Hindlimb muscle (tissue), 1 donor: ENCODE measurements around the gene APOBEC3H. TPM values are rescaled to one million over a fixed set of nuclear protein-coding genes. Genes with fewer than 3 reads are reported as not detected.

Source experiments
- DNase-seq: peaks from one replicate; pipeline ENCODE4 v3.0.0-alpha.2; 2013
- polyA plus RNA-seq: library from polyadenylated mRNA; unstranded; fragments of 120-200 nt; gene quantifications from one replicate; pipeline ENCODE4 v1.2.1, GENCODE V29; 2013; ENCODE audit not compliant: insufficient read length

APOBEC3H gene
- polyA plus RNA-seq, 1 donor, result not detected

DNA sequence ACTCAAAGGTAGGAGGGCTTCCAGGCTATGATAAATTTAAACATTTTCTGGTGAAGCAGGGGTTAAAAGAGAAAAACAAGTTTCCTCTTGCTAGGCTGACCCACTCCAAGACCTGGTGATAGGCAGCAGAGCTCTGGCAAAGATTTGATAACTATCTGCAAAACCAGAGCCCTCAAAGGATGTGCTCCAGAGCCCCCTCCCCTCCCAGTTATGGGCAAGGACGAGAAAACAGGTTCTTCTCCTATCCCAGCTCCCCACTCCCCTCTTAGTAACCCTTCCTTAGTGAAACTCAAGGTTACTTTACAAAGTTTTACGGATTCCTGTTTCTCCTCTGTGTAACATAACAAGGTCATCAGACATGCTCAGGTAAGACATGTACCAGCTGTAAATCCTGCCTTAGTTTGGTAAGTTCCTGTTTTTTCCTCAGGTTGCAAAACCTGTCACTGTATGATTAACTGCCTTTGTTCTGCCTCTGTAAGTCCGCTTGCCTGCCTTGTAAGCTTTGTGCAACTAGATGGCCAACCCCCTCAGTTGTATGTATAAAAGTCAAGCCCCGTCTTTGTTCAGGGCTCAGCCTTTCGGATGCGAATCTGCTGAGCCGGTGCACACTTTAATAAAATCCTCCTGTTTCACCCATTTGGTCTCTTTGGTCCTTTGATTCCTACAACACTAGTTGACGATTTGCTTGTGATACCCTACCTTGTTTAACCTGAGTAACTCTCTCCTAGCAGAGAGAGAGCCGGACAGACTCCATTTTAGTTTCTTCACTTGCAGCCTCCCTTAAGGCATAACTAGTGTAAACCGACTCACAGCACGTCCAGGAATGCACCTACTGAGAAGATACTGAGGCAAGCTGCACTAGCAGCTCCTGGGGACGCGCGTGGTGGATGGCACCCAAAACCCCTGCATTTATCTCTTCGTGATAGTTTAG lies 13.9 kb downstream of the APOBEC3H start:
- DNase-seq, result no peak

DNA sequence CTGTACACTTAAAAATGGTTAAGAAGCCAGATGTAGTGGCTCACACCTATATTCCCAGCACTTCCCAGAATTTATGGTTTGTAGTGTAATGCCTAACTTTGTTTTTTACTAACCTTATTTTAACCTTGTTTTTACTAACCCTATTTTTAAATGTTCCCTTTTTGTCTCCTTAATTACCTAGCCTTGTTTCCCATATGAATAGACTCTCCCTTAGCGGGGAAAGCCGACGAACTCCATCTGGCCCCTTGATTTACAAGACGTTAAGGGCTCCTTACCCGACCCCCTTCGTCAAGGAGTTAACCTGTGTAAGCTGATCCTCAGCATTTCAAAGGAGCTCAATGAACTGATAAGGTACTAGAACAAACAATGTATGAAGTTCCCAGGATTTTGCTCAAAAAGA lies 17.1 kb downstream of the APOBEC3H start:
- no peak for DNase-seq

DNA sequence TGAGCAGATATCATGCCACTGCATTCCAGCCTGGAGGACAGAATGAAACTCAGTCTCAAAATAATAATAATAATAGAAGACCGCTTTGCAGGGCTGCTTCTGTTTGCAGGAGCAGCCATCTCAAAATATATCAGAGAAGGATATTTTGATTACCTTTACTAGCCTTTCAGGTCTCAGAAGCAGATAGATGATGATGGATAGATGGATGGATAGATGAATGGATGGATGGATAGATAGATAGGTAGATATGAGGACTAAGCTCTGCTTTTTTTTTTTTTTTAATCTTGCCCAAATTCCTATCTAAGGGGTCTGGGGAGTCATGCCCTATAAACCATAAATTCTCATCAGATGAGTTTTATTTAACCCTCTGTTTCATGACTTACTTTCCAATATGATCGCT lies 18.5 kb downstream of the APOBEC3H start:
- DNase-seq, result no peak

DNA sequence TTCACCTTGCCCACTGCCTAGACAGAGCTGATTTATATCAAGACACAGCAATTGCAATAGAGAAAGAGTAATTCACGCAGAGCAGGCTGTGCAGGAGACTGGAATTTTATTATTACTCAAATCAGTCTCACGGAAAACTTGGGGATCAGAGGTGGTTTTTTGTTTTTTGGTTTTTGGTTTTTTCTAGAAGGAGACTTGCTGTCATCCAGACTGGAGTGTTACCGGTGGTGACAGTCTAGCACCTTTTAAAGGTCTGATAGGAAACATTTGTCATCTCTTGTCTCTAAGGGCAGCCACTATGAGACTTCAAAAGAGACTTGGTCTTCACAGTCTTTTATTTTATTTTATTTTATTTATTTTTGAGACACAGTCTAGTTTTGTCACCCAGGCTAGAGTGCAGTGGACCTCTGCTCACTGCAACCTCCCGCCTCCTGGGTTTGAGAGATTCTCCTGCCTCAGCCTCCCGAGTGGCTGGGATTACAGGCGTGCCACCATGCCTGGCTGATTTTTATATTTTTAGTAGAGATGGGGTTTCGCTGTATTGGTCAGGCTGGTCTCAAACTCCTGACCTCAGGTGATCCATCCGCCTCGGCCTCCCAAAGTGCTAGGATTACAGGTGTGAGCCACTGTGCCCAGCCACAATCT lies 19.1 kb downstream of the APOBEC3H start:
- DNase-seq, result no peak

DNA sequence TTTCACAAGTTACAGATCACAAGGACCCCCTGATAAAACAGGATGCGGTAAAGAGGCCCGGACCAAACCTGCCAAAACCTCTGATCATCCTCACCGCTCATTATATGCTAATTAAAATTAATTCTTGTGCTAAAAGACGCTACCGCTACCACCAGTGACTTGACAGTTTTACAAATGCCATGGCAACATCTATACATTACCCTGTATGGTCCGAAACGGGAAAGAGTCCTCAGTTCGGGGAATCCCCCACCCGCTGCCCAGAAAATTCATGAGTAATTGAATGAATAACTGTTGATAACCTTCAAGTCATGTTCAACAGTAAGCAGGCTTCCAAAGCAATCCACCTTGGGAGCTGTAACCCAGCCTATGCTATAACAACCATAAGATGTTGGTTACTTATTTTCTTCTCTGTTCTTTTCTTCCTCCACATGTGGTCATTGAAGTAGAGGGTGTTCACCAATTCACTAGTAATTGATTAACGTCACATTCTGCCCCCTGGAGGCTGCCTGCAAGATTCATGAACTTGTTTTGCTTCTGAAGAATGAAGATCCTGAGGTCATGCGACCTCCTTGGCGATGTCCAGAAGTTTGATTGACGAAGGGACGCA lies 20.6 kb downstream of the APOBEC3H start:
- peak; percentile 34 for DNase-seq

DNA sequence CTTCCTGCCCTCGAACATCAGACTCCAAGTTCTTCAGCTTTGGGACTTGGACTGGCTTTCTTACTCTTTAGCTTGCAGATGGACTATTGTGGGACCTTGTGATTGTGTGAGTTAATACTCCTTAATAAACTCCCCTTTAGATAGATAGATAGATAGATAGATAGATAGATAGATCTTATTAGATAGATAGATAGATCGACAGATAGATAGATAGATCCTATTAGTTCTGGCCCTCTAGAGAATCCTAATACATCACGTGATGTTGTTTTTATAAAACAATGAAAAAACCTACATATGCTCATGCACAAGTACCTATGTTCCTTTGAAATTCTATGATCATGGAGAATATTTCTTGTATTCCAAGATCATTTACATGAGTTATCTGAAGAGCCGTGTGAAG lies 23.9 kb downstream of the APOBEC3H start:
- DNase-seq, result no peak

DNA sequence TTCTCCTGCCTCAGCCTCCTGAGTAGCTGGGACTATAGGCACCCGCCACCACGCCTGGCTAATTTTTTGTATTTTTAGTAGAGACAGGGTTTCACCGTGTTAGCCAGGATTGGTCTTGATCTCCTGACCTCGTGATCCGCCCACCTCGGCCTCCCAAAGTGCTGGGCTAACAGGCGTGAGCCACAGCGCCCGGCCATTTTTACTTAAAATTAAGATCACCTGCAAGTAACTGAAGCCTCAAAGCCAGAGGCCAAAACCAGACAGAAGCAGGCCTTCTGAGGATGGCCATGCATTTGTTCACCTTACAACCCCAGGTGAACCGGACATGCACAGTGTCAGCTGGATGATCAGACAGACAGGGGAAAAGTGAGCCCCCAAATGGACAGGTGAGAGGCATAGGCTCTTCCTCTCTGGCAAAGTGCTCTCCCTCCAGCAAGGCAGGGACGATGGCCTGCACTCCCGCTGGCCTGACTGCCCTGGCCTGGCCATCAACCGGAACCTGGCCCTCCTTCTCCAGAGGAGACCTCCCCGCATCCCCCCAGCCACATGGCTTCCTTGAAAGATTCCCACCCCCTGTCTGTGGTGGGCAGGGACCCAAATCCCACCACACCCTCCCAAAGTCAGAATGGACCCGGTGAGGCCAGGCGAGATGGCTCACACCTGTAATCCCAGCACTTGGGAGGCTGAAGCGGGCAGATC lies 25.9 kb downstream of the APOBEC3H start:
- no peak for DNase-seq

DNA sequence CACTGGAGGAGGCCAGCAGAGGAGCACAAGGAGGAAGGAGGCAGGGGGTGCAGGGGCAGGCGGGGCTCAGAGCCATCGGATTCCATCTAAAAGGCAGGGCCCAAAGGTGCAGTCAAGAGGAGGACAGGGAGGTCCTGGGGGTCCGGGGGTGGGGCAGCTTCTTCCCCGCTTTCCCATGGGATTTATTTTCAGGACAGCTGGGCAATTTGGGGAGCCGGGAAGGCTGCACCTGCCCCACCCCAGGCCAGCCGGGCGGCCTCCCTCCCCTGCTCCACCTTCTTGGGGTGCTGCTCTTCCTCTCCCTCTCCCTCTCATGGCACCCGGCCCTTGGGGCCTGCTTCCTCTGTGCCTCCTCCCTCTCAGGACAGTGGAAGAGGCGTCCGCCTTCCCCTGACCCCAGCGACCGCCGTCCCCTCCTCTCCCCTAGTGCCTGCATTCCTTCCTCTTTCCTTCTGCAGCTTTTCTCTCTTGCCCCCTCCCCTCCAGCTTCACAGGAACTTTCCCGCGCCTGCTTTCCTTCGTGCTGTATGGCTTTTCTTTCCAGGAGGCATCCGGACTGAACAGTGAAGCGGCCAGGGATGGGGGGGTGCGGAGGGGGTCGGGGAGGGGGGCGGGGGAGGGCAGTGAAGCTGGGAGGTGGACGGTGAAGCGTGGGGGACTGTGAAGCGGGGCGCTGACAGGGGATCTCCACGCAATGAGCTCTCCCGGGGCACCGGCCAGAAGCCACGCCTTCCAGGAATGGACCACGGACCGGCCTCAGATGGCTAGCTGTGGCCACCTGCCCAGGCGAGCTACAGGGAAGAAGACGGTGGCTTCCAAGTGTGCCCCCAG lies 26.9 kb downstream of the APOBEC3H start:
- no peak for DNase-seq

DNA sequence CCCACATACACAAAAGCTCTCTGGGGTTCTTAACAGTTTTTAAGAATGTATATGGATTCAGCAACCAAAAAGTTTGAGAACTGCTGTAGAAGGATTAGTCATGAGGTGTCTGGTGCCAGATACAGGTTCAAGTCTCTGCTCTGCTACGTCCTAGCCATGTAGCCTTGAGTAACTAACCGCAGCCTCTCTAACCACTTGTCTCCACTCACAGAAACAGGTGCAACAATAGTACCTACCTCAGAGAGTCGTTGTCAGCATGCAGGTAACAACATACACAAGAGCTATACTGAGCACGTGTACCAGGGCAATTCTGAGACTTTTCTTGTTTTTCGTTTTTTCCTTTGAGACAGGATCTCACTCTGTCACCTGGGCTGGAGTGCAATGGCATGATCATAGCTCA lies 28.6 kb downstream of the APOBEC3H start:
- no peak for DNase-seq

DNA sequence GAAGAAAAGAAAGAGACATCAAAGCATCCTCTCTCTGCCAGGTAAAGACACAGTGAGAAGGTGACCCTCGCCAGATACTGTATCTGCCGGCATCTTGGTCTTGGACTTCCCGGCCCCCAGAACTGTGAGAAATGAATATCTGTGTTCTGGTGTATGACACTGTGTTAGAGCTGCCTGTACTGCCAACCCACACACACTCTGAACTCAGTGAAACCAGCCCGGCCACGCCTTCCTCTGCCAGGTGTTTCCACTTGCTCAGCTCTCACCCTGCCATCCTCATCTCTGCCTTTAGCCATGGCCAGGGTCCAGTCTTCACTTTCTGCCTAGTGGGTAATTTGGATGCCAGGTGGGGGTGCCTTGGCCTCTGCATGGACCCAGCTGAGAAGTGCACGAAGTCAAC lies 31.5 kb downstream of the APOBEC3H start:
- no peak for DNase-seq

DNA sequence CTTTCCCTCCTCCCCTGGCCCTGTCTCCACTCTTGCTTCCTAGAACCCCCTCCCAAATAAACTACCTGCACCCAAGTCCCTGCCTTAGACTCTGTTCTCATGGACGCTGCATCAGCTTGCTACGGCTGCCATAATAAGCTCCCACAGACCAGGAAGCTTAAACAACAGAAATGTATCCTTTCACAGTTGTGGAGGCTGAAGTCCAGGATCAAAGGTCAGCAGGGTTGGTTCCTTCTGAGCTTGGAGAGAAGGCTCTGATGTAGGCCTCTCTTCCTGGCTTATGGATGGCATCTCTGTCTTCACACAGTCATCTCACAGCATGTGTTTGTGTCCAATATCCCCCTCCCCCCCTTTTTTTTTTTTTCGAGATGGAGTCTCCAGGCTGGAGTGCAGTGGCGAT lies 32.0 kb downstream of the APOBEC3H start:
- DNase-seq, result no peak

DNA sequence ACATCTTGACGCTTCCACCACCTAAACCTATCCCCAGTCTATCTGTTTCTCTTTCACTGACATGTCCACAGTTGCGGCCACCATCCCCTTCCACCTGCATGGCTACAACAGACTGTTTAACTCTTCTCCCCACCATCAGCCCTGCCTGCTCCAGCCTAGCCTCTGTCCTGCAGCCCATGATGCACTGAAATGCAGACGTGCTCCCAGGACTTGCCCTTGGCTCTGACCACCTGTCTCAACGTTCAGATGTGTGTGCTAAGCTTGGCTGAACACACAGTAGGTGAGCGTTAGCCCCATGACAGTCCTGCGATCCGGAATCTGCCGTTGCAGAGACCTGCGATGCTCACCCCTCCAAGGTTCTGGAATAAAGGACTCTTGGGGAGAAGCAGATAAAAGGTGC lies 32.7 kb downstream of the APOBEC3H start:
- no peak for DNase-seq

DNA sequence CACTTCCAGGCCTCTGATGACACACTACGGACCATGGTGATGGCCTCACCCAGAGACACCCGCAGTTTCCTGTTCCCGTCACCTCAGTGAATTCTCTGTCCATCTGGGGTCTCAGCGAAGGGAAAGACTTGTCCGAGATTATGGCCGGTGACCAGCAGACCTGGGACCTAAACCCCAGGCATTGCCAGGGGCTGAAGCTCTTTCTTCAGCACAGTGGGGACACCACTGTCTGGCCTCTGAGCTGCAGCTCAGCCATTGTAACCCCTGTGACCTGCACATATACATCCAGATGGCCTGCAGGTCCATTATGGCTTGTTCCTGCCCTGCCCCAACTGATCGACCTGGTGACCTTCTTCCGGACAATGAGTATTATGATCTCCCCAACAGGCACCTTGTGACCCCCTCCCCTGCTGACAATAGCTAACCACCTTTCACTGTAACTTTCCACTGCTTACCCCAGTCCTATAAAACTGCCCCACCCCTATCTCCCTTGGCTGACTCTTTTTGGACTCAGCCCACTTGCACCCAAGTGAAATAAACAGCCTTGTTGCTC lies 33.2 kb downstream of the APOBEC3H start:
- no peak for DNase-seq

DNA sequence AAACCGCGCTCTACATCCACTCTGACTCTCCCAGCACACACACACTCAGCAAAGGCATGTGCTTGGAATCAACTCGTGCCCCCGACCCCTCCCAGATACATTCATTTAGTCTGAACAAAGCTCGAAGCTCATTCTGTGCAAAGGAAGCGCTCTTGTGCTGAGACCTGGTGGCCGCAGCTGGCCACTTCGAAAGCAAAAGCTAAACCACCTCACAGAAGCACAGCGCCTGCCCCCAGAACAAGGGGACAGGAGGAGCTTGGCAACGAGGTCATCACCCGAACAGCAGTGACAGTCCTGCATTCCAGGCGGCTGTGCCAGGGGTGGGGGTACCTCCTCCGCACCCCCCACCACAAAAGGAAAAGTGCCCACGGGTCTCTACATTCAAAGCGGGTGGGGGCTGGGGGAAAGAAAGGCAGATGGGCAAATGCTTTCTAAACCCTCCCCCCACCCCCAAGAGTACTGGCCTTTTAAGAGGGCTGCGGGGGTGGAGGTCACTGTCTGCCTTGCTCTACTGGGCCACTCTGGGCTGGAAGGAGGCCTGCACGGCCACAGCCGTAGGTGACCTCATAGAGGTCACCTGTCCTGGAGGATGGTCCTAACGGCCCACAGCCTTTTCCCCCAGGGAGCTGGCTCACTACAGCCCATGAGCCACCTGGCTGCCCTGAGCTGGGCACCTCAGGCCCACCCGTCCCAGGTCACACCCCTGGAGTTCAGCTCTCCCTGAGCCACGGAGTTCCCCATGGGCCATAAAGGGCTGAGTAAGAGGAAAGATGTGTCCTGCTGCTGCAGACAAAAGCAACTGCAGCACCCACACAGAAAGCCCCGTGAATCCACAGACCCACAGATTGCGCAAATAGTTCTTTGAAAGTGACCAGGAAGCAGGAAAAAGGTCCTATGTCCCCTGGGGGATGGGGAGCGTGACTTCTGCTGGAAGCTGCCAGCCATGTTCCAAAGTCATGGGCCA lies 34.1 kb downstream of the APOBEC3H start:
- no peak for DNase-seq

DNA sequence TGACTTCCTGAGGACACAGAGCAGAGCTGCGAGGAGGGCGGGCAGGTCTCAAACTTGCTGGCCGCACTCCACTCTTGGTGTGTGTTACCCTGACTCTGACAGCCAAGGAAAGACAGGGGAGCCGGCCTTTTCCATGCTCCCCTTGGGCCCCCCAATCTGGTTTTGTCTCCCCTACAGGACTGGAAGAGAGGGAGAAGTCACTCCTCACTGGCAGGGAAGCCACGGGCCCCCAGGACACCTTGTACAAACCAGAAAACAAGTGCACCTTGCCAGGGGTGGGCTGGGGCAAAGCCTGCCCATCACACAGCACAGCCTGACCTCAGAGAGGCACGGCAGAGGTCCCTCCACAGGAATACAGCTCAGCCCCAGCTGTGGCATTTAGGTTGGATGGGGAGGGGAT lies 35.2 kb downstream of the APOBEC3H start:
- DNase-seq, result no peak

DNA sequence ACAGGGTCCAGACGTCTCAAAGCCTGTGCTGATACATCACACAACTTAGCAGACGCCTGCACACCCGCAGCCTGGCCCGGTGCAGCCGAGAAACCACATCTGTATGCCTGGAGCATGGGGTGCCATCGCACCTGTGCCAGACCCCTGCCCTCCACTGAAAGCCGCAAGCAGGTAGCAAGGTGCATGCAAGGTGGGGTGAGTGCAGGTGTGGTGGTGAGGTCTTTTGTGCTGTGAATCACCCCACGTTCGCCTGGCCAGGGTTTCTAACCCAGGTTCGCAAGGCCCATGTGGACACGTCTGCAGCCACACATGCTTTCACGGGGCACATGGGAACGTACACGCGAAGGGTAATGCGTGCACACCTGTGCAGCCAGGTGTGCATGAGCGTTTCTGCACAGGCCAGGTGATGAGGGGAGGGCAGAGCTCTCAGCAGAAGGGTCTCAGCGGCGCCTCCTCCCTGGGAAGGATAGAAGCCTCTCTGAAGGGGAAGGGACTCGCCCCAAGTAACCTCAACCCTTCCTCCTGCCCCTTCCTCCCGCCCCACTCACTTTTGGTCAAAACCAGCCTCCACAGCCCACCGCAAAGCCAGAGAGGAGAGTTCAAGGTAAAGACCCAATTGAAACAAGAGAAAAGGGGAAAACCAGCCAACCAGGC lies 36.0 kb downstream of the APOBEC3H start:
- DNase-seq, result no peak

DNA sequence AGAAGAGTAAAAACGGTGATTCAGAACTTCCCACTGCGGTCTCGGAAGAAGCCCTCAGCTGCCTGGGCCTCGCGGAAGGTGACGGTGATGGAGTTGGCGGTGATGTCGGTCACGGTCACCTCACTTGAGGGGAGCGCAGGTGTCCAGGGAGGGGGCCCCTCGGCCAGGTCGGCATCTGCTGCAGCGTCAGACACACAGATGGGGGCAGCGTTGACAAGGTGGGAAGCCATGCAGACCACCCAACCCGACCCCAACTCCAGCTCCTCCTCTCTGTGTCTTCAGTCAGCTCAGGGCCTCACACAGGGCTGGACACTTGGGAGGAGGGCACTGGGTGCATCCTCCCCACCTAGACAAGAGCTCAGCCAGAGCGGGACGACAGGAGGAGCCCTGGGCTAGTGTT lies 36.8 kb downstream of the APOBEC3H start:
- no peak for DNase-seq

DNA sequence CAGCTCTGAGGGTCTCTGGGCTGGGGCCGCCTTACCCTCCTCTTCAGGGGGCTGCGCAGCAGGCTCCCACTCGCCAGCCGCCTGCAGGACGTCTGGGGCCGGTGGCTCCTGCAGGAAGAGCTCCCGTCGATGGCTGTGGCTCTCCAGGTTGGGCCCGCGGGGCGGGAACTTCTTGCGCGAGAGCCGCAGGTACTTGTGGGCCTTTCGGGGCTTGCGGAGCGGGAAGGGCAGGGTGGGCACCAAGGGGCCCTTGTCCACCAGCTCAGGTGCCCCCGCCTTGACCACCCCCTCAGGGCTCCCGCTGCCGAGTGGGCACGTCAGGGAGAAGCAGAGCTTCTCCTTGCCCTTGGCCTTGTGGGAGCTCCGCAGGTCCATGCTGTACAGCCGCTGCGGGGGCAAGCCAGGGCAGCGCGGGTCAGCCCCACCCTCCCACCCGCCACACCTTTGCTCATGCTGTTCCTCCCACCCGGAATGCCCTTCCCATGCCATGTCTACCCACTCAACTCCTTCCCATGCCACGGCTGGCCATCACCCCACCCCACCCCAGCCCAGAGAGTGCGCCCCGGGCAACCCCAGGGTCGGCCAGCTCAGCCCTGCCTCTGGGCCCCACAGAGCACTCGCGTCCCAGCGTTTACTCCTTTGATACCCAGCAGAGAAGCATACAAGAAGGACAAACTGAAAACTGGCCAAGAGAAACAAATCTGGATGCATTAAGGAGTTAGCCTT lies 37.5 kb downstream of the APOBEC3H start:
- DNase-seq, result no peak
